OCI-LY1 (cell line): ENCODE measurements around the gene SLC12A3.
A peak's percentile ranks its signal among the peaks of the same experiment; 100 is the strongest.

Experiments
- H2AFZ ChIP-seq: fragments of 200-600 bp; sonication (generic), shearing (Covaris generic); 2 replicates; pipeline ENCODE4 v1.6.0; 2014; ENCODE audit warnings: antibody characterized with exemption, mild to moderate bottlenecking, low read length
- H3F3A ChIP-seq: fragments of 200-600 bp; sonication (generic), shearing (Covaris generic); 2 replicates; pipeline ENCODE4 v1.6.0; 2014; ENCODE audit warnings: mild to moderate bottlenecking, antibody characterized with exemption, low read length, moderate library complexity; ENCODE audit not compliant: insufficient read depth
- H3K27ac ChIP-seq: fragments of 200-600 bp; sonication (generic); 2 replicates; pipeline ENCODE4 v1.5.1; 2014; ENCODE audit warnings: low read length, mixed run types, mild to moderate bottlenecking, low read depth; ENCODE audit not compliant: poor library complexity, severe bottlenecking
- H3K27me3 ChIP-seq: fragments of 200-600 bp; sonication (generic); 2 replicates; pipeline ENCODE4 v1.6.0; 2014; ENCODE audit warnings: antibody characterized with exemption, mild to moderate bottlenecking, low read length, moderate library complexity; ENCODE audit not compliant: insufficient read depth
- H3K36me3 ChIP-seq: fragments of 200-600 bp; sonication (generic); 2 replicates; pipeline ENCODE4 v1.6.1; 2014; ENCODE audit warnings: mild to moderate bottlenecking, antibody characterized with exemption, low read length, moderate library complexity, mixed read lengths; ENCODE audit not compliant: insufficient read depth
- H3K4me1 ChIP-seq: fragments of 200-600 bp; sonication (generic); 2 replicates; pipeline ENCODE4 v1.5.1; 2014; ENCODE audit warnings: mild to moderate bottlenecking, low read length, moderate library complexity; ENCODE audit not compliant: insufficient read depth, severe bottlenecking
- H3K4me2 ChIP-seq: fragments of 200-600 bp; sonication (generic), shearing (Covaris generic); 2 replicates; pipeline ENCODE4 v1.6.1; 2014; ENCODE audit warnings: low read length
- H3K4me3 ChIP-seq: fragments of 200-600 bp; sonication (generic); 2 replicates; pipeline ENCODE4 v1.5.1; 2014; ENCODE audit warnings: low read length, low read depth, mild to moderate bottlenecking, mixed read lengths; ENCODE audit not compliant: poor library complexity, severe bottlenecking
- H3K79me2 ChIP-seq: fragments of 200-600 bp; shearing (Covaris generic); 2 replicates; pipeline ENCODE4 v1.6.1; 2016; ENCODE audit warnings: mixed run types, low read length, mixed read lengths; ENCODE audit not compliant: insufficient read depth
- H3K9ac ChIP-seq: fragments of 200-600 bp; sonication (generic), shearing (Covaris generic); 2 replicates; pipeline ENCODE4 v1.6.1; 2014; ENCODE audit warnings: mild to moderate bottlenecking, low read length, mixed read lengths
- H3K9me2 ChIP-seq: fragments of 200-600 bp; sonication (generic), shearing (Covaris generic); 2 replicates; pipeline ENCODE4 v1.6.1; 2014; ENCODE audit warnings: low read depth, mild to moderate bottlenecking, low read length, mixed read lengths
- H3K9me3 ChIP-seq: fragments of 200-600 bp; shearing (Covaris generic); 2 replicates; pipeline ENCODE4 v1.6.1; 2014; ENCODE audit warnings: low read length, mixed read lengths
- H4K20me1 ChIP-seq: fragments of 200-600 bp; sonication (generic), shearing (Covaris generic); 2 replicates; pipeline ENCODE4 v1.6.0; 2016; ENCODE audit warnings: mild to moderate bottlenecking, low read length; ENCODE audit not compliant: insufficient read depth
- CTCF ChIP-seq: fragments of 200-600 bp; sonication (generic), shearing (Covaris generic); IDR thresholded peaks from 2 replicates; pipeline ENCODE4 v1.5.1; 2017; ENCODE audit warnings: mild to moderate bottlenecking, antibody characterized with exemption, low read length, moderate library complexity, mixed read lengths
- EZH2 ChIP-seq: fragments of 200-600 bp; sonication (generic), shearing (Covaris generic); IDR thresholded peaks from 2 replicates; pipeline ENCODE4 v1.8.0; 2017; ENCODE audit warnings: borderline replicate concordance, mixed run types, mild to moderate bottlenecking, antibody characterized with exemption, low read length, moderate library complexity, mixed read lengths

The SLC12A3 gene

GRCh38 chr16:56956076-56956475 is 91.1 kb downstream of the SLC12A3 start:
- Histone ChIP-seq H3K27ac (no peak overlapping the region), H3K4me1 (peaks cover 6% of the 10 kb centered on the region), H3K9me3 (no peaks in the 10 kb centered on the region), H4K20me1 (no peaks in the 10 kb centered on the region), H3K27me3 (peaks cover 5% of the 10 kb centered on the region; the same call in 1 of the 2 replicates), H3K4me3 (no peak overlapping the region), H3K36me3 (no peaks in the 10 kb centered on the region), H3K79me2 (no peaks in the 10 kb centered on the region), H3K9me2 (no peaks in the 10 kb centered on the region), H2AFZ (no peak overlapping the region), H3F3A (no peaks in the 10 kb centered on the region), H3K4me2 (no peak overlapping the region), H3K9ac (no peak overlapping the region)
- TF ChIP-seq CTCF (no peak), EZH2 (no peak)

DNA sequence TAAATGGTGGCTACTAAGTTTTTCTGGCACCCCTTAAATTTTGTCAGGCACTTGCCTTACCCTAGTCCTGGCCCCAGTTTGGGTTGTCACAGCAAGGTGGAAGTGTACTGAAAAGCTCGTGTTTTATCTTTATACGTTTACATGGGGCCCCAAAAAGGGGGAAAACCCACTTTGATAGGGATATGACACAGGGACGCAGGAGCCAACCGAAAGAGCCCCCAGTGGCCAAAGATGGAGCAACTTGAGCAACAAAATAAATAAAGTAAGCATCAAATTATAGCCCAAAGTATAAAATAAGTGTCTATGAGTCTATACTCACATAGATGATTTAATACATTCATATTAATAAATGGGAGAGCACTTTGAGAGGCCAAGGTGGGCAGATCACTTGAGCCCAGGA is 91.7 kb downstream of the SLC12A3 start:
- no peaks in the 10 kb centered on the region for H3K36me3 ChIP-seq
- H2AFZ ChIP-seq, result no peak overlapping the region
- H3K79me2 ChIP-seq, result no peaks in the 10 kb centered on the region
- no peak overlapping the region for H3K9ac ChIP-seq
- no peak for TF ChIP-seq EZH2
- TF ChIP-seq CTCF, result peak; percentile 22; the same call in 1 of the 2 replicates
- no peaks in the 10 kb centered on the region for H3K4me1 ChIP-seq
- H3K9me2 ChIP-seq, result no peaks in the 10 kb centered on the region
- H4K20me1 ChIP-seq, result no peaks in the 10 kb centered on the region
- no peaks in the 10 kb centered on the region for H3F3A ChIP-seq
- H3K4me2 ChIP-seq, result no peak overlapping the region
- no peak overlapping the region for H3K27ac ChIP-seq
- H3K27me3 ChIP-seq, result peaks cover 5% of the 10 kb centered on the region; the same call in 1 of the 2 replicates
- H3K4me3 ChIP-seq, result no peak overlapping the region
- H3K9me3 ChIP-seq, result no peaks in the 10 kb centered on the region

- Histone ChIP-seq H3K9me2 (no peaks in the 10 kb centered on the region), H3K9me3 (no peaks in the 10 kb centered on the region), H3K27me3 (peaks cover 5% of the 10 kb centered on the region; the same call in 1 of the 2 replicates), H3K79me2 (no peaks in the 10 kb centered on the region), H3K9ac (no peak overlapping the region), H3K4me1 (peaks cover 3% of the 10 kb centered on the region), H3K36me3 (no peaks in the 10 kb centered on the region), H3K4me2 (no peak overlapping the region), H3F3A (no peaks in the 10 kb centered on the region), H4K20me1 (no peaks in the 10 kb centered on the region), H3K4me3 (no peak overlapping the region), H2AFZ (no peak overlapping the region), H3K27ac (no peak overlapping the region)
- TF ChIP-seq EZH2, result no peak
- no peak for TF ChIP-seq CTCF
These were observed 95.8 kb downstream of the SLC12A3 start for GRCh38 chr16:56960681-56961281.
